Measurements from ENCODE around the gene DPF3.

DPF3 gene

DNA sequence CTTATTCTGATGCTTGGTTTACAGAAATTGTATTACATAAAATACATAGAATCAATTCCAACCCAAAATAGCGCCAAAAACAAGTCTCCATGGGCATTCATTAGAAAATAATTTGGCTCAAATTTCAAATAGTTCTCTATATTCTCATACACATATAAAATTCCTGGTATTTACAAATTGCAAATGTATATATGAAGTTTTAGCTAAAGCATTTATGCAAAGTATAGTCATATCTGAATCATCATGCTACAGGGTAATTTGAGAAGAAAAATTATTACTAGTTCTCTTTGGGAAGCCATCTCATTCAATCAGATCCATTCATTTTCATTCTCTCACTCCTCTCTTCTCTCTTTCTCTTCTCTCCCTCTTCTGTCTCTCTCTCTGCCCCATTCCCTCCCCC lies 257.8 kb downstream of the DPF3 start:
- DNase-seq: no peak

DNA sequence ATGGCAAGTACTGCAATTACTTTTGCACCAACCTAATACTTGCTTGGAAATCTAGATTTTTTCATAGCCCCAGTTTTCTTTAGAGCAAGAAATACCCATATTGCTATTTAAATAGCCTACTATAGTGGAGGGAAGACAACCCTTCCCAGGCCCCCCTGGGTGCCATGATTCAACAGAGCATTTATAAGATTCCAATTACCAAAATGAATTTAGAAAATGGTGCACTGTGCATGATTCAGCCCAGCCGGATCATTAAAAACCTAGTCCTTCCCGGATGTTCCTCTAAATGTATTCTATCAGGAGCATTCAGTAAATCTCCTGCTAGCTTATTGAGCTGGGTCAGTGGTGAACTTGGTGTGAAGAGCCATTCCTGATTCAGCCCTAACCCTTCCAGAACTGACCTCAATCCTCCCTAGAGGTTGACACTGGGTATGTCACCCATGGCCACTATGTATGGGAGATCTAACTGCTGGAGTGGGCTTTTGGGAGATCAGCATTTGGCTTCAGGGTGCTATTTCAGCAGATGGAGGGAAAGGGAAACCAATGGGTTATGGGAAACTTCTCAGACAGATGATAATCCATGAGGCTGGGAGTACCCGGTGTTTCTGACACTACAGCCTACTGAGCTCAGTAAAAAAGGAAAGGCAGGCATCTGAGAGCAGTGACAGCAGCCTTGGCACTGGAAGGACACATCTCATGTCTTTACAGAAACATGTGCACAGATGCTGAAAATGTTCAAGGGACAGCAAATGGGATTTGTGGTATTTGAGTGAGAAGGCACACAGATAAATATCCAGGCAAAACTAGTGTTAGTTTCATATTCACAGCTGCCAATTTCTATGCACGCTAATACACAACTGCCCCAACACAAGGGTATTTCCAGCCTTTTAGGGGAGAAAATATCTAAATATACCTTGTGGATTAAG lies 258.9 kb downstream of the DPF3 start:
- no peak for DNase-seq

DNA sequence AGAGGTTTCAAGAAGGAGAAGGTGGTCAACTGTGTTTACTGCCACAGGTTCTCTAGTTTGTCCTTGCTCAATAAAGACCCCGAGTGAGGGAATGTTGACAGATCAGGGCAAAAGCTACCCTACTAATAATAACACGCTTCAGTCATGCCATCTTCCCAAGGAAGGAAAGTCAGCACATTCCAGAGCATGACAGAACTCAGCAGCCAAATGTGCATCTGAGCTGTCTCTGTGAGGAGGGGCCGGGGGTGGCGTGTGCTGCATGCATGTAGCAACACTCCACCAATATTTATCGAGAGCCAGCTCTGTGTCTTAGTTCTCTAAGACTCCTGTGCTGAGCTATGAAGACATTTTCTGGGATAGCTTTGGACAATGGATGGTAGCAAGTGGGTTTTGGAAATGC lies 260.4 kb downstream of the DPF3 start:
- no peak for DNase-seq

DNA sequence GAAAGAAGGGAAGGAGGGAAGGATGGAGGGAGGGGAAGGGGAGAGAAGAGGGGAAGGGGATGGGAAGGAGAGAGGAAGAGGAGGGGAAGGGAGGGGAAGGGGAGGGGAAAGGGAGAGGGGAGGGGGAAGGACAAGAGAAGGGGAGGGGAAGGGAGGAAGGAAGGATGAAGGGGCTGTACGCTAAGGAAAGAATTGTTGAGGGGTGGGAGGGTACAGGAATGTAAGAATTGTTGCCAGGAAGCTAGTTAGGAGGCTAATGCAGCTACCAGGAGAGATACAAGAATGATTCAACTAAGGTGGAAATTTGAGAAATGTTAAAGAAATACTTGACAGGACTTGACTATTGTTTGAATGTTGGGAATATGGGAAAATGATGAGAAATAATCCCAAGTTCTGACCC lies 261.2 kb downstream of the DPF3 start:
- no peak for DNase-seq

DNA sequence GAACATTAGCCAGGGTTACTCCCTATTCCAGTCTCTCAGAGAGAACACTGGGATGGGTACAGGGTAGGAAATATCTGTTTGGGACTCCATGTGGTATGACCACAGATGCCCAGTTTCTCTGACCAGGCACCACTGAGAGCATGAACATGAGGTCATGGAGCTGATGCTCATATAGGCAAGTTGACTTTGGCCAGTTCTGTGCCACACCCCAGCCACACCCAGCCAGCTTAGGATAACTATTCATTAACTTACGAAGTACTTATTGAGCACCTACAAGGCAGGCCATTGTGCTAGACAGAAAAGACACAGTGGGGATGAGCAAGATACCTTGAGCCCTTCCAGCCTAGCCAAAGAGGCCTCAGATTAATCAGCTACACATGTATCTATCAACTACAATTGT lies 262.5 kb downstream of the DPF3 start:
- DNase-seq: no peak

DNA sequence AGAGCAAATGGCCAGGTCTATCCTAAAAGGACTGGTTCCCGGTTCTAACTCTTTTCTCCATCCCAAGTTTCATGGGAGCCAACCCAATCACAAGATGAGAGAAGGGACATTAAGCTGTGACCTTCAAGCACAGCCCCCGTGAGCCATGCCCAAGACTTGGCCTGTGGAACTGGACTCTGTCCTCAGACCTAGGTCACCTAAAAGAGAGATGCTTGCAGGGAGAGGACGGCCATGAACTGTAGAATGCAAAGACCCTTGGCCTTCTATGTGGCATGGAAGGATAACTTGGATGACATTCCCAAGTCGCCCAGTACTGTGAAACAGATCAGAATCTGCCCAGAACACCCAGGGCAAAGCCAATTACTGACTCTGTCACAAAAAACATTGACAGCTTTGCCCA lies 263.5 kb downstream of the DPF3 start:
- DNase-seq: no peak

DNA sequence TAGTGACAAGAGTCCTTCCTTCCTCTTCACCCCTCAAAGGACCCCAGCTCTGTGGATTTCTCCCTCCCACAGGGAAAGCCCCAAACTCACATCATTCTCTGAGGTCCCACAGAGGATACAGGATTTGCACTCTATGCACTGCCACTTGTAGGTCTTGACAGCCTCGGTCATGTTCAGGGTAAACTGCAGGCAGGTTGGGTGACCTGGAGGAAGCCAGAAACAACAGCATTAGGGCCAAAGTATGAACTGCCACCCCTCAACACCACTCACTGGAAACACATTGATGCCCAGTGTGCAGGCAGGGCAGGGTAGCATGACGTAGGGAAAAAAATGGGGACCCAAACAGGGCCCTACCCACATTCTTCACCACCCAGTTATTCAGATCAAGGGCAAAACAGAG lies 264.4 kb downstream of the DPF3 start:
- no peak for DNase-seq

DNA sequence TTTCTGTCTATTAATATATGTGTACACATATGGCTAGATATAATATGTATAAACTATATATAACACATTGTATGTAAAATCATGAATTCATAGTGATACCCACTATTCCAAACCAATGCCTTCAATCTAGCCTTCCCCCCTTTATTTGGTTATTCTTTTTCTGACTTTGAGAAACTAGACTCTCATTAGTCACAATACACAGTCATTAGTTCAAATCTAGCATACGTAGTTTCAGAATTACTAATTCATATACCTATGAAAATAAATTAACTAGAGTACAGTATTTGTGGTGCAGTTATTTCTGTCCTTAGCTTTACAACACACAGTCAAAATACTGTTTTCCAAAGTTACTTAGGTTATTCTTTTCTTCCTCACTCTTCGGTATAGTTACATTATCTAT lies 268.2 kb downstream of the DPF3 start:
- DNase-seq: no peak

DNA sequence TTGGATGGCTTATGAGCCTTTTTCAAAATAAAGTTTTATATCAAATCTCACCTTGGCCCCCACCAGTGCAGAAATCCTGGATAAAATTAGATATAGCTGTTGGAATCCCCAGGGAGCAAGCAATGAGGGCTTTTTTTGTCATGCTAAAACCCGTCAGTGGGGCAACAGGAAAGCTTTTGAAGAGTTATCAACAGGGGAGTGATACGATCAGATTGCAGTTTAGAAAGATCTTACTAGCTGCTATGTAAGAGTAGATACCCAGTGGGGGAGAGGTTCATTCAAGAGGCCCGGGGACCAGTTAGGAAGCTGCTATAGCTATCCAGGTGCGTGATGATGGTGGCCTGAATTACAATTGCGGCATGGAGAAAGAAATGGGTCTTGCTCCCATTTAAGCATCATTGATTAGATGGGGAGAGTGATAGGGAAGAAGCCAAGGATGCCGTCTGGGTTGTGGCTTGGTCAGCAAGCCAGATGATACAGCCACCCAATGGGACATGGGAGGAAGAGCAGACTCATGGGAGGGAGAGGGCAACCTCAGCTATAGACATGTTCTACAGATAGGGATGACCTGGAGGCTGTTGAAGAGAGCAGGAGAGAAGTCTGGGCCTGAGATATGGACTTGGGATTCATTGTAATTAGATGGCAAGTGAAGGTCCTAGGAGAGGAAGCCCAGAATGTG lies 272.4 kb downstream of the DPF3 start:
- DNase-seq: no peak

DNA sequence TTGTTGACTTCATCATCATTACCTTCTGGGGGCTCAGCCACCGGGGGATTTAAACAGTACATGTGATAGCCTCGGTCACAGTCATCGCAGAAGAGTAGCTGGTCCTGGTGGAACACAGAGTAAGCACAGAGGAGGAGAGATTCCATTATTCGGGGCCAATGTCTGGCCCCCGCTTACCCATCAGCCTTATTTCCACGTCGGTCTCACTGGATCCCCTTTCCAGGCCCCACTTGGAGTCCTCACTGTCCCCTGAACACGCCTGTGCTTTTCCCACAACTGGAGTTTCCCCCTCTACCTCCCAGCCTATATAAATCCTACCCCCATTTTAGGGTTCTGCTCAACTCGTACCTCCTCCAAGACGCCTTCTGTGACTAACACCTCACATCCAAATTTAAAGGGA lies 274.0 kb downstream of the DPF3 start:
- no peak for DNase-seq

DNA sequence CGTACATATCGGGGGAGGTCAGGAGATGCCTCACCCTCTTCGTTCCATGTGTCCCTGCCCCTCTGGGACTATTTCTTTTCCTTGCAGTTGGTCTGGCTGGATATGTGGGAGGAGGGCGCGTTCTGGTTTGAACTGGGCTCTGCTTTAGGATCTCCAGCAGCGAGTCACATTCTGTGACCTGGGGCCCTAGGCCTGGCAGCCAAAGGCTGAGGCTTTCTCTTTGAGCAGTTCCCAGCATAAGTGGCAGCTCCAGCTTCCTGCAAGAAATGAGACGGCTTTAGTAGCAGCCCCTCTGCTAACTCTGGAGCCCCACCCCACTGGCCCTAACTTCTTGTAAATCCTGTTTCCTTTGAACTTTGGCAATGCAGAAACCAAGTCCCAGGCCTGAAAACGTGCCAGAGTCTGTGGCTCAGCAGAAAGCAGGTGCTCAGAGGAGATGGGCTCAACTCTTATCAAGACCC lies 274.8 kb downstream of the DPF3 start:
- DNase-seq: no peak

DNA sequence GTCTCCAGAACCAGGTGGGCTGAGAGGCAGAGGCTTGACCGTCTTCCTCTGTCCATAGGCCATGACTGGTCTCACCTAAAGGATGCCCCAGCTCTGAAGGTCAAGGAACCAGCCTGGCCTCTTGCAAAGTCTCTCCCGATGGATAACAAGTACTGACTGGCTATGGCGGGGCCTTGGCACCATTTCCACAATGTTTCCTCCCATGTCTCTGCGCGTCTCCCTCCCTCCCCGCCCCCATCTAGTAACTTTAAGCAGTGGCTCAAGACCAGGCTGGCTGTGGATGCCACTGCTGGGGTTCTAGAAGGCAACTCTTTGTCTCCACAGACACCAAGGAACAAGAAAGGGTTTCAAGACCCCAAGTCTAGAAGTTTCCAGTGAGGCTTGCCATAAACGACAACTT lies 275.5 kb downstream of the DPF3 start:
- no peak for DNase-seq

DNA sequence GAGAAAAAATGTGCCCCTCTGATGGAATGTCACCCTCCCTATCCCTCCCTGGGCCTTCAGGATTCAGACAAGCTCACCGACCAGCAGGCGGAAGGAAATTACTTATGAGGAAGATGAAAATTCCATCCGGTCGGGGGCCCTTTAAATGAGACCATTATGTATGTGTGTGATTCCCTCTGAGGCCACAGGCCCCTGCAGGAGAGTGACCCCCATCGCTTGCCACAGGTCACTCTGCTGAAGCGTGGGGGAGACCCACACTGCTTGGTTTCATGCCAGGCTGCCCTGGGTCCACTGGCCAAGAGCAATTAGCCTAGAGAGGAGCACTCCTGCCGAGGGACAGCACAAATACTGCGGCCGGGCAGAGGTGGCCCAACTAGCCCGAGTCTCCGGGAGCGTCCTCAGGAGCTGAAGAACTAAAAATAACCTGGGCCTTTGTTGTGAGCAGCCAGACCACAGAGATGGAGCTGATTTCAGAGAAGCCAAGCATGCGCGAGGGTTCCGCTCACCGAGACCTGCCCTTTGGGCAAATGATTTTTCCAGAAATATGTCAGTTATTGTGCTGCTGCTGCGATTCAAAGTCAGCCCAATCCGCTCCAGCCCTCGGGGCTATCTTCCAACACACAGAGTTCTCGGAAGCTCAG lies 276.4 kb downstream of the DPF3 start:
- DNase-seq: no peak

DNA sequence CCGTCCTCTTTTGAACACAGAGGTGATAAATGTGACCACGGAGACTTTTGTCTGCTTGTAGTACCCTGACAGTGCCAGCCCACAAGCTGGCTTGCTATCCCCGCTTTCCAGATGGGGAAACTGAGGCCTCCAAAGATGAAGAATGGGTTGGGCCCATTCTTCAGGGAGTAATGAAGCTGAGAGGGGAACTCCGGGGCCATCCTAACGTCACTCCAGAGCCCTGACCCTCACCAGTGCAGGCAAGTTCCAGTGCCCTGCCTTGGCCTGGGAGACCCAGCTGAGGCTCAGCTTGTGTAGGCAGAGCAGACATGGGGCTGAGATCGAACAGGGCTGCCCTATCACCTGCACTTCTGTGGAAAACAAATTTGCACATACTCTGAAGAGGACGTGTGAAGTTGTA lies 277.1 kb downstream of the DPF3 start:
- DNase-seq: no peak

DNA sequence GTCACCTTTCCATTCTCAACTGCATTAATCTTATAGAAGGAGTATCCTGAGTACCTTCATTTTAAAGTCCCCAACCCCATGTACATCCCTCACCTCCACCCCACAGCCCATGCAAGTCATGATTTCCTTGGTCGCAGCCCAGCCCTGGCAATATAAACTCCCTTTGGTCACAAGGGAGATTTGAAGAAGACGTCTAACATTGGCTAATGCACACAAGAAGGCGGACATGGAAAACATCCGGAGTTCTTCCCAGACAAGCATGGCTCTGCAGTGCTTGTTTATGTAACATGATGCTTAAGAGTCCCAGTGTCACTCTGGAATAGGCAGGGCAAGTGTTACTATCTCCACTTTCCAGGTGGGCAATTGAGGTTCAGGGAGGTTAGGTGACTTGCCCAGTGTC lies 277.6 kb downstream of the DPF3 start:
- DNase-seq: no peak

DNA sequence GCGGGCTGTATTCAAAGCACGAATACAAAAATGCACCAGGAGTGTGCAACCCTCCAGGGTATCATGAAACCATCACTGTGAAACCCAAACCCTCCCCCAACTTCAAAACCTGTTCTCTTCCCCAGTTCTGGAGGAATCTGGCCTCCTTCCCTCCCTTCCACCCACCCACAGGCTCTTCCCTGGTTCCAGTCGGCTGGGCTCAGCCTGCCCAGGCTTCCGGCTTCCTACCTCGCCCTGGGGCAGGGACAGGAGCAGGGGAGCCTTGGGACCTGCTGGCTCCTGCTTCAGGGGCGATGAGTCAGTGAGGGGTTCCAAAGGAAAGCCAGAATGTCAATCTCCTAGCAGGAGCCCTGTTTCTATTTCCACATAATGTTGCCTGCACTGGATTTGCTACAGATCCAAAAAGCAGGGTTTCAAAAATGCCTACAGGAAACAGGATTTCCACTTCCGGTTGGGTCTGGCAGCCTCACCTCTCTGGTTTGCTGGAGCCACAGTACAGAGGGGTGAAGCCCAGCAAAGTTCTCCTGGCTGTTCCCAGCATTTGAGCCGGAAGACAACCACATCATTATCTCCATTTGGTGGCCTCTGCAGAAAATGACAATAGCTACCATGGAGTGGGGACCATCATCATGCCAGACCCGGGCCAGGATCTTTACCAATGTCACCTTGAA lies 278.3 kb downstream of the DPF3 start:
- no peak for DNase-seq

DNA sequence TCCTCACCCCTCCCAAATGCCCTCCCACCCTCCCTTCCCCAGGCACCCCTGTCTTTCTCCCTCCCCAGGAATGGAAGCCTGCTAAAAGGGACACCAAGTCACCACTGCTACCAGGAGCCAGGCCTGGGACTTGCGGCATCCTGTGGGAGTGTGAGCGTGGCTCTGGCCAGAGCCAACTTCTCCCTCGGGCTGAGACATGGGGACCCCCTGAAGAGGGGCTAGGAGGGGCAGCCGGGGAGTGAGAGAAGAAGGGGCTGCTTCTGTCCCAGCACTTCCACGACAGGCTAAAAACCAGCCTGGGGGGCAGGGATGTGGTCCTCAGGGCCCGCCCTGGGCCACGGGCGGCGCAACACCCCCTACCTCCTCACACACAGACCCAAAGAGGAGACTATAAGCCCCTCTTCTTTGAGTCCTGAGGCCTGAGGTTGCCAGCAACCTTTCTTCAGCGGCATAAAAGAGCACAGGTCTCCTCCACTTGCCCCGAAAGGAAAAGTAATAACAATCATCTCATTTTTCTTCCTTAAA lies 278.9 kb downstream of the DPF3 start:
- no peak for DNase-seq

DNA sequence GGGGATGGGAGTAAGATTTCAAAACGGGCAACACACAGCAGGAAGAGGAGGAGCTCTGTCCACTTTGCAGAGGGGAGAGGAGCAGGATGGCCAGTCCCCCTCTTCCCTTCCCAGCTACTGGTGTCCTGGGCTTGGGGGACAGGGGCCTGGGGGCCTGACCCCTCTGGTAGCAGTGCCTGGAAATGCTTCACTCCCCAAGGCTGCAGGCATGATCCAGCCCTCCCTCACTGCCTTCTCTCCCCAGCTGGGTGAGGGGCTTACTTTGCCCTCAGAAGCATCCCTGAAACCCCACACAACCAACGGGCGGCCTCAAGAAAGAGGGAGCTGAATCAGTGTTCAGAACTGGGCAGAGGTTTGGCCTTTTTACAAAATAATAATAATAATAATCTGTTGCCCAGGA lies 279.5 kb downstream of the DPF3 start:
- DNase-seq: no peak

DNA sequence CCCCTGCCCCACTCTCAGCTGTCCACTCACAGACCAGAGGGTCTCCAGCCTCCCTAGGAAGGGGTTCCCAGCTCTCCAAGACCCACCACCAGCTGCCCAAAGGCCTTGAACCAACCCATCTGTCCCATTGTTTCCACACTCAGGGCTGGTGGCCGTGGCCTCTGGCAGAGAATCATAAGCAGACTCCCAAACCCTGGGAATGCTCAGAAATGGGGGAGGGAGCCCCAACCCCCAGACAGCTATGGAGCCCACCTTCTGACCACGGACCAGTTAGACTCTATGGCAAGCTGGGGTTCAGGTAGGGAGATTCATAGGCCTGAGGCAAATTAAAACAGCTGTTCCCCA lies 280.0 kb downstream of the DPF3 start:
- no peak for DNase-seq

DNA sequence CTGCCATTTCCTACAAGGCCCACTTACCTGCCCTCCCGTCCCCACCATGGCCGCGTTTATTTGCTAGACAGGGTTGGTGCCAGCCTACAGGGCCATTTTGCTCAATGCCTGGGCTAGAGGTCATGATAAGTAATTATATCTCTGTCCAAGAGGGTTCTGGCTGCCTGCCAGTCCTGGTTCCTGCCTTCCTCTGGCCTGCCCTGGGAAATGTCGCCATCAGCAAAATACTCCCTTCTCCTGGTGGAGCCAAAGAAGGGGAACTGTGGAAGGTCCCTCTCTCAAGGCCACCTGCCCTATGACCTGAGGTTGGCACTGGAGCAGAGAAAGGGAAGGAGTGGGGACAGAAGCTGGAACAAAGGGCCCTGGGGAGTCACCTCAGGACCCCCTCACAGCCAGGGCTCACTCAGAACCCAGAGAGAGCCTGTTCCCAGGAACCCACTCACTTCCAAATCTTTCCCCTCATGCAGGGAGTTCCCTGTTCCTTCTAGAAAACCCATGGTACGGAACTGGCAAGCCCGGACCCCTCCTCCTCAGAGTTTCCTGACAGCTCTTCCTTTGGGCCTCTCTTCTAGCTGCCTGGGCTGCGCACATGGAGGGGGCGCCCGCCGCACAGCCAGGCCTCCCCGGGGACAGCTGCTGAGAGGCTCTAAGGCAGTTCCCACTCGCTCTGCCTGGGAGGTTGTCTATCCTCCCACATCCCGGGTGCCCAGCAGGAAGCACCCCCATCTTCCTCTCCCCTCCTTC lies 280.5 kb downstream of the DPF3 start:
- peak; percentile 35 for DNase-seq

DNA sequence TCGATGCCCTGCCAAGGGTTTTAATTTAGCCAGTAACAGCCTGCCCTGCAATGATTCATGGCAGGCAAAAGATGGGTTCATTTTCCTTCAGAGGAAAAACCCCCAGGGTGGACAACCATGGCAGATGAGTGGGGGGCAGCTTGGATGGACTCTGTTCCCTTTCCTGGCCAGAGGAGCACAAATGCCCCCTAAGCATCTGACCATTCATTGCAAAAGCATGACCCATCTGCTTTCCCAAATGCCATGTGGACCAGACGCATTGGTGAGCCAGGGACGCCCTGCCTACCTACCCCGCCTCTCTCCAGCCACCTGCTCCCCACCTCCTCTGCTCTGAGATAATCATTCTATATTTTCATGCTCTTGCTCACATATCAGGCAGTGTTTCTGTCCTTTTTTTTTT lies 281.9 kb downstream of the DPF3 start:
- DNase-seq: no peak

DNA sequence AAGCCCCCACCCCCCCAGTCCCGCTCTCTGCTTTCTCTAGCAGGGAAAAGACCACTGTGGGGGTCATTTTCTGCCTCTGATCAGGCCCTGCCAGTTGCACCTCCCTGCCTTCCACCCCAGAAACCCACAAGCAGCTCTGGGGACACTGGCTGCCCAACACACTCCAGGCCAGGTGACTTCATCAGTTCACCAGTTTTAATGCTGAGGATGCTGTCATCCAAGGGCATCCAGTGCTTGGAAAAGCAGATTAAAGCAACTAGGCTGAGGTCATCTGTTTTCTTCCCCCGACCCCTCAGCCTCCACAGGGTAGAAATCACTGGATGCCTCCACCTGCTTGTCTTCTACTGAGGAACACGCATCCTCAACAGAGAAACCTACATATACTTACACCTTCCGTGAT lies 282.4 kb downstream of the DPF3 start:
- DNase-seq: no peak

DNA sequence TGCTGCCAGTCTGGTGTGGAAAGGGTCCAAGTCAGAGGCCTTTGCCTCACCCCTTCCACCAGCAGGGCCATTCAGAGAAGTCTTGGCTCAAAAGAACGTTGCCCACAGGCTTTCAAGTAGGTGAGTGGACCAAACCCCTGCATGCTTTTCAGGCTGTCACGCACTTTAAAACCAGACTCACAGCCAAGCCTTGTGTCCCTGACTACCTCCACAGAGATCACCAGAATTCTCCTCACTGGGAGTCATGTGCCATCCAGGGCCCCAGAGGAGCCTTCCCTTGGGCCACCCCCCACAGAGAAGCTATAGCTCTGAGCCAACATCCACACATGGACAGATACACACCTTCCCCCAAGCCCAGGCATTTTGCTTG lies 283.1 kb downstream of the DPF3 start:
- no peak for DNase-seq

All from NCI-H510A treated with DMSO at 0.1 percent for 48 hours (cell line).